ENCODE measurements around the gene AATK. TPM values are rescaled to one million over a fixed set of nuclear protein-coding genes. Genes with fewer than 3 reads are reported as not detected.

AATK gene
- total and polyA plus RNA-seq, 9 of the 15 experiments (the other 6 are each of a cell fraction or from before 2014, with no cell fraction given) = 0.11 to 0.55 (median 0.38) TPM; not detected in 5

- no peak for TF ChIP-seq ZNF449 (CRISPR knock-in tag; IDR thresholded peaks at IDR 0.05)
- 0 out of 2 replicates have a peak, but pooled peaks have one; percentile 64 for TF ChIP-seq TCF7 (IDR thresholded peaks at IDR 0.05; ENCODE audit: borderline replicate concordance)
- no peak for TF ChIP-seq SIN3B (IDR thresholded peaks at IDR 0.05; ENCODE audit: low read depth)
- 0 out of 2 replicates have a peak, but pooled peaks have one; percentile 8 for TF ChIP-seq AFF4 (CRISPR knock-in tag; IDR thresholded peaks at IDR 0.05)
- no peak for TF ChIP-seq SUPT5H (IDR thresholded peaks at IDR 0.05)
- peak; percentile 67; the same call in 1 of the 2 replicates for TF ChIP-seq ZBTB17 (CRISPR knock-in tag; IDR thresholded peaks at IDR 0.05)
- no peak for TF ChIP-seq CBX8 (IDR thresholded peaks at IDR 0.05; ENCODE audit: borderline replicate concordance, extremely low read depth, low read depth, low read length, poor library complexity, severe bottlenecking)
- no peak for TF ChIP-seq CSDE1 (IDR thresholded peaks at IDR 0.05)
- no peak for TF ChIP-seq BCOR (IDR thresholded peaks at IDR 0.05)
- no peak for TF ChIP-seq POLR2B (IDR thresholded peaks at IDR 0.05; ENCODE audit: low read depth, partially characterized antibody)
- no peak; the same call in 1 of the 2 replicates for TF ChIP-seq THRB (CRISPR knock-in tag; conservative IDR thresholded peaks at IDR 0.05)
- peak; percentile 68; the same call in 1 of the 2 replicates for TF ChIP-seq ZBTB2 (IDR thresholded peaks at IDR 0.05)
- TF ChIP-seq ZNF253 (CRISPR knock-in tag; conservative IDR thresholded peaks at IDR 0.05) = no peak
- TF ChIP-seq SIX5 (IDR thresholded peaks at IDR 0.05; ENCODE audit: borderline replicate concordance in 1 of 2, insufficient read depth in 1 of 2, low read depth in 1 of 2, low read length in 2 of 2) = no peak
- 0 out of 2 replicates have a peak, but pooled peaks have one; percentile 54 for TF ChIP-seq GATAD2A (IDR thresholded peaks at IDR 0.05)
- TF ChIP-seq ZNF785 (CRISPR knock-in tag; IDR thresholded peaks at IDR 0.05) = no peak
- no peak for TF ChIP-seq NR4A1 (CRISPR knock-in tag; IDR thresholded peaks at IDR 0.05)
- no peak for TF ChIP-seq NR4A1 (tag; IDR thresholded peaks at IDR 0.05)
Measured at GRCh38 chr17:81097134-81097942, 68.7 kb downstream of the AATK start (continued).
